ENCODE measurements around the gene MRPL24.

Gene MRPL24

GRCh38 chr1:156689953-156690674 is 50.8 kb downstream of the MRPL24 start:
- peak; percentile 43 for DNase-seq

DNA sequence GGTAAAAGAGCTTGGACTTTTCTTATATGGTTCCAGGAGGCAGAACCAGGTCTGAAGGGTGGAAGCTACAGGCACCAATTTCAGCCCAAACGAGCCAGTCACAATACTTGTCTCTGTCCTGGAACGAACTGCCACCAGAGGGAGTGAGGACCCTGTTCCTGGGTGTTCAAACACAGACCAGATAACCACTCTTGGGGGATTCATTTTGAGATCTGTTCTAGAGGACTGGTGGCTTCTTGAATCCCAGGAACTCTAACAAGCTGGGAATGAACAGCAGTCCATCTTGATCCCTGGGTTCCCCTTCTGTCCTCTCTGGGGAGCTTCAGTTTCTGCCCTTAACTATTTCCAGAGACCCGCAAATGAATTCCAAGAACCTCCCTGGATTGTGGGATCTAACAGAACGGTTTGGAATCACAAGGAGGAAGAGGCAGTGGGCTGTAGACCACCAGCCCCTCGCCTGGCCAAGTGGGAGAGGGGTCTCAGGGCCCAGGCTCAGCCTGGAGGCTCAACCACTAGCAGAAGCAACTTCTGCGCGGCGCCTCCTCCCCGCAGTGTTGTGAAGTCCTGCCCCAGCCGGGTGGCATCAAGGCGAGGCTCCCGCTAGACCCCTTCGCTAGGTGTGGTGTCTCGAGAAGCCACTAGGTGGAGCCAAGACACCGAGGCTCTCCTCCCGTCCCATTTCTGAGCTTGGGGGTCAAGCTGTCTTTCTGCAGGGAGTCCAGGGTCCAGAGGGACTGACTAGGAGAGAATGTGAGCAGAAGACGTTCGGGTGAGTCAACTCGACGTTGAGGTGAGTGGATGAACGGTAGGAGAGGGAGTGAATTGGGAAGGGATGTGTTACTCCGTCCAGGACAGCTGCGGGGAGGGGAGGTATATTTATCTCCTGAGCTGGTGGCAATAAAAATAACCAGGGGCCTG is 51.6 kb downstream of the MRPL24 start:
- DNase-seq, result peak; percentile 72

Measured in NCI-H2171 treated with DMSO at 0.1 percent for 48 hours (cell line).